ENCODE data around the gene AHCYL2.

GRCh38 chr7:129273936-129274335, 49.1 kb downstream of the AHCYL2 start:
- TF ChIP-seq, protein P1, sequence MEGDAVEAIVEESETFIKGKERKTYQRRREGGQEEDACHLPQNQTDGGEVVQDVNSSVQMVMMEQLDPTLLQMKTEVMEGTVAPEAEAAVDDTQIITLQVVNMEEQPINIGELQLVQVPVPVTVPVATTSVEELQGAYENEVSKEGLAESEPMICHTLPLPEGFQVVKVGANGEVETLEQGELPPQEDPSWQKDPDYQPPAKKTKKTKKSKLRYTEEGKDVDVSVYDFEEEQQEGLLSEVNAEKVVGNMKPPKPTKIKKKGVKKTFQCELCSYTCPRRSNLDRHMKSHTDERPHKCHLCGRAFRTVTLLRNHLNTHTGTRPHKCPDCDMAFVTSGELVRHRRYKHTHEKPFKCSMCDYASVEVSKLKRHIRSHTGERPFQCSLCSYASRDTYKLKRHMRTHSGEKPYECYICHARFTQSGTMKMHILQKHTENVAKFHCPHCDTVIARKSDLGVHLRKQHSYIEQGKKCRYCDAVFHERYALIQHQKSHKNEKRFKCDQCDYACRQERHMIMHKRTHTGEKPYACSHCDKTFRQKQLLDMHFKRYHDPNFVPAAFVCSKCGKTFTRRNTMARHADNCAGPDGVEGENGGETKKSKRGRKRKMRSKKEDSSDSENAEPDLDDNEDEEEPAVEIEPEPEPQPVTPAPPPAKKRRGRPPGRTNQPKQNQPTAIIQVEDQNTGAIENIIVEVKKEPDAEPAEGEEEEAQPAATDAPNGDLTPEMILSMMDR (IDR thresholded peaks at IDR 0.05): no peak
- TF ChIP-seq POLR2AphosphoS5 (IDR thresholded peaks at IDR 0.05): no peak
